Measurements from ENCODE around the gene C1QTNF1.
A peak's percentile ranks its signal among the peaks of the same experiment; 100 is the strongest.

The C1QTNF1 gene

GRCh38 chr17:79084291-79085153, 60.6 kb downstream of the C1QTNF1 start:
- TF ChIP-seq, protein P1, sequence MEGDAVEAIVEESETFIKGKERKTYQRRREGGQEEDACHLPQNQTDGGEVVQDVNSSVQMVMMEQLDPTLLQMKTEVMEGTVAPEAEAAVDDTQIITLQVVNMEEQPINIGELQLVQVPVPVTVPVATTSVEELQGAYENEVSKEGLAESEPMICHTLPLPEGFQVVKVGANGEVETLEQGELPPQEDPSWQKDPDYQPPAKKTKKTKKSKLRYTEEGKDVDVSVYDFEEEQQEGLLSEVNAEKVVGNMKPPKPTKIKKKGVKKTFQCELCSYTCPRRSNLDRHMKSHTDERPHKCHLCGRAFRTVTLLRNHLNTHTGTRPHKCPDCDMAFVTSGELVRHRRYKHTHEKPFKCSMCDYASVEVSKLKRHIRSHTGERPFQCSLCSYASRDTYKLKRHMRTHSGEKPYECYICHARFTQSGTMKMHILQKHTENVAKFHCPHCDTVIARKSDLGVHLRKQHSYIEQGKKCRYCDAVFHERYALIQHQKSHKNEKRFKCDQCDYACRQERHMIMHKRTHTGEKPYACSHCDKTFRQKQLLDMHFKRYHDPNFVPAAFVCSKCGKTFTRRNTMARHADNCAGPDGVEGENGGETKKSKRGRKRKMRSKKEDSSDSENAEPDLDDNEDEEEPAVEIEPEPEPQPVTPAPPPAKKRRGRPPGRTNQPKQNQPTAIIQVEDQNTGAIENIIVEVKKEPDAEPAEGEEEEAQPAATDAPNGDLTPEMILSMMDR (IDR thresholded peaks at IDR 0.05): no peak

- TF ChIP-seq, protein P1 (IDR thresholded peaks at IDR 0.05): no peak
These were observed 61.4 kb downstream of the C1QTNF1 start for GRCh38 chr17:79085154-79085920.

DNA sequence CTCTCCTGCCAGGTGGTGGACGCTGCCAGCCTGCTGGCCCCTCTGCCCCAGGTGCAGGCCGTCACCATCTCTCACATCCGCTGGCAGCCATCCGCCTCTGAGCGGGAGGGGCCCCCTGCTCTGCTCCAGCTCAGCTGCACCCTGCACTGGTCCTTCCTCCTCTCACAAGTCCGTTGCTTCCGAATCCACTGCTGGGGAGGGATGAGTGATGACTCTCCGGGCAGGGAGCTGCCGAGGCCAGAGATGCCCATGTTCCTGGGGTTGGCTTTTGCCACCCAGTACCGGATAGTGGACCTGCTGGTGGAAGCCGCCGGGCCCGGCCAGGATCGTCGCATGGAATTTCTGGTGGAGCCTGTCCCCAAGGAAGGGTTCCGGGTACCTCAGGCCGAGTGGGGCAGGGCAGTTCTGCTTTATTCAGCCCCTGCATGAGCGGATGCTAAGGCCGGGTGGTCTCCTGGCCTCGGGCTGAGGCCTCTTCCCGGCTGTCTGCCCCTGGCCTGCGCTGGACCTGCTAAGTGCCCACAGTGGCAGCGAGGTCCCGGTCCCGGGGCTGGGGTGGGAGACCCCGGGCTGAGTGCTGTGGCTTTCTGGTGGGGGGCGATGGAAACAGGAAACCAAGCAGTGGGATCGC, 62.1 kb downstream of the C1QTNF1 start:
- TF ChIP-seq, protein P1 (IDR thresholded peaks at IDR 0.05): no peak

DNA sequence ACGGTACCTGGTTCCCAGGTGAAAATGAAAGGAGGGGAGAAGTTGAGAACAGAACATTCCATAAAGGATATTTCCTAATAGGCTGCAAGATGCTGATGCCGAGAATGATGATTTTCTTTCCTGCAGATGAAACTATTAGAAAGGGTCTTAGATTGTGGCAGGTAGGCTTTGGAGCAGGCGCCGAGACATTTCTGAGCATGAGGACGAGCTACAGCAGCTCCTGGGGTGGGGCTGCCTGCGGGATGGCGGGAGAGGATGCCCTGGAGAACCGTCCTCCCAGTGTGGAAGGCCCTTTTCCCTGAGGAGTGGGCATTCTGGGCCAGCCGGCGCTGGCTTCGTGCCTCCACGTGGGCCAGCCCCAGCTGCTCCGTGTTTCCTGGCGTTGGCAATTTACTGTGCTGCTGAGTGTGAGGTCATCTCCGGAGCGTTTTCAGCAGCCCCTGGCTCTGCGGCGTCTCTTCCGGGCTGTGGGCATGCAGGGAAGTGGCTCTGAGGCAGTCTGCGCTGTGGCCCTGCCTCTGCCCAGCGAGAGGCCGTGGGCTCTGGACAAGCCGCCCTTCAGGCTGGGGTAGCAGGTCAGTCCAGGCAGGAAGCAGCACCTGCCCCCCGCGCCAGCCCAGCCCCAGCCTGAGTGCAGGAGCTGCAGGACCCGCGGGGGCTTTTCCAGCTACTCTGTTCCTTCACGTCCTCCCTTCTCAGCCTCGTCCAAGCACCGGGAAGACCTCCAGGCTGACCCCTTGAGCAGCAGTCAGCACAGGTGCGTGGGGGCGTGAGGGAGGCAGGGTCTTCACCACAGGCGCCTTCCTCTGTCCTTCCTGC, 62.8 kb downstream of the C1QTNF1 start:
- TF ChIP-seq, protein P1 (IDR thresholded peaks at IDR 0.05): no peak

DNA sequence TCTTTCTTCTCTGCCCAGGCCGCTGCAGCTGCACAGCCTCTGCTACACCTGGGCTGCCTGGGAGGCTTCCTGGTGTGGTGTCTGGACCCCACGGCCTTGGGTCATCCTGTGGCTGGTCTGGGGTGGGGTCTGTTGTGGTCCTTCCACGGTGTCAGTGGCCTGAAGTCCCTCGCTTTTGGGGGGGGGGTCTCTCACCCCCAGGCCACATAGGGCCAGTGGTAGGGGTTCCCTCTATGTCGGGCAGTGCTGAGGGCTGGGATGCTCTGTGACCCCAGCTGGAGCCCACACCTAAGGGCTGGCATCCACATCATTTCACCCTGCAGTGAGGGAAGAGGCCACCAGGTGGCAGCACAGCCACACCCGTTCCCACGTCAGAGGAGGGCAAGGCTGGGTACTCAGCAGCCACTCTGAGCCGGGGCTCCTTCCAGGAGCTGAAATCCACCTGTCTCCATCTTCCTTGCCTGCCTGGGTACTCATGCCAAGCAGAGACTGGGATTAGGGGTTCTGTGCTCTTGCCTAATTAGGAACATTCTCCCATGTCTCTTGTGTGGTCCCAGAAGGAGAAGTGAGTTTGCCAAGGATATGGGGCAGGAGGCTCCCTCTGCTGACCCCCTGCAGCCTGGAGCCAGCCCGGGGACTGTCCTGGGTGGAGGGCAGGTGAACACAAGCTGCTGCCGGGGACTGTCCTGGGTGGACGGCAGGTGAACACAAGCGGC, 63.6 kb downstream of the C1QTNF1 start:
- TF ChIP-seq, protein P1 (IDR thresholded peaks at IDR 0.05): peak; percentile 93

GRCh38 chr17:79088247-79088996, 64.5 kb downstream of the C1QTNF1 start:
- TF ChIP-seq, protein P1 (IDR thresholded peaks at IDR 0.05): no peak
